IMR-90 (cell line): ENCODE data around the gene ALK. TPM values are rescaled to one million over a fixed set of nuclear protein-coding genes. Genes with fewer than 3 reads are reported as not detected.

Experiments
- ATAC-seq: fragments of 200-7000 bp; cut with Tn5 transposase; 2 replicates; pipeline ENCODE4 v1.9.1; 2020; ENCODE audit warnings: low read depth, mild to moderate bottlenecking, moderate library complexity
- BruUV-seq: library from RNA; stranded (reverse); fragments of 400-500 nt; replicated peaks from 2 replicates; lab custom pipeline; 2021; lab: Mats Ljungman, UMichigan
- CTCF ChIA-PET: fragments of 300-600 bp; formaldehyde crosslinking; extraction: SDS; loops from one replicate; lab custom pipeline; 2021; ENCODE audit warnings: antibody characterized with exemption; lab: Yijun Ruan, JAX
- POLR2A ChIA-PET: fragments of 300-600 bp; sonication (Branson Sonifier 250); formaldehyde crosslinking; loops from one replicate; lab custom pipeline; 2022; ENCODE audit warnings: antibody characterized with exemption; ENCODE audit not compliant: unreplicated experiment; lab: Charles Lee
- DNase-seq: peaks from one replicate; pipeline ENCODE4 v3.0.0; 2013
- H2AFZ ChIP-seq: replicated peaks from 2 replicates; pipeline ENCODE3; 2013; ENCODE audit warnings: low read length, mild to moderate bottlenecking; ENCODE audit not compliant: poor library complexity
- H2AK5ac ChIP-seq: 2 replicates; pipeline ENCODE4 v1.6.1; 2013; ENCODE audit warnings: low read depth, low read length, inconsistent platforms
- H2AK9ac ChIP-seq: replicated peaks from 2 replicates; pipeline ENCODE3; 2013; ENCODE audit warnings: mild to moderate bottlenecking, low read depth, low read length, moderate library complexity; ENCODE audit not compliant: poor library complexity
- H2BK120ac ChIP-seq: 2 replicates; pipeline ENCODE4 v1.6.1; 2013; ENCODE audit warnings: low read depth, low read length, inconsistent platforms
- H2BK15ac ChIP-seq: 3 replicates; pipeline ENCODE4 v1.6.1; 2013; ENCODE audit warnings: low read depth, low read length, inconsistent platforms
- H2BK20ac ChIP-seq: 2 replicates; pipeline ENCODE4 v1.6.1; 2013; ENCODE audit warnings: low read depth, mild to moderate bottlenecking, inconsistent platforms, low read length, moderate library complexity
- H2BK5ac ChIP-seq: 2 replicates; pipeline ENCODE4 v1.6.1; 2013; ENCODE audit warnings: mild to moderate bottlenecking, low read depth, low read length, inconsistent platforms; ENCODE audit not compliant: poor library complexity, severe bottlenecking
- H3K14ac ChIP-seq: replicated peaks from 2 replicates; pipeline ENCODE4 v1.6.1; 2013; ENCODE audit warnings: low read depth, low read length, inconsistent platforms
- H3K18ac ChIP-seq: 2 replicates; pipeline ENCODE4 v1.6.1; 2013; ENCODE audit warnings: low read depth, low read length, control low read depth
- H3K23ac ChIP-seq: 2 replicates; pipeline ENCODE4 v1.6.1; 2013; ENCODE audit warnings: low read depth, low read length, inconsistent platforms
- H3K27ac ChIP-seq: 2 replicates; pipeline ENCODE4 v1.5.1; 2013; ENCODE audit warnings: mild to moderate bottlenecking, control low read depth, low read length; ENCODE audit not compliant: insufficient read depth
- H3K27me3 ChIP-seq: 2 replicates; pipeline ENCODE4 v1.6.1; 2013; ENCODE audit warnings: low read length; ENCODE audit not compliant: control insufficient read depth, insufficient read depth
- H3K36me3 ChIP-seq: 2 replicates; pipeline ENCODE4 v1.6.1; 2013; ENCODE audit warnings: low read length, mixed read lengths; ENCODE audit not compliant: control insufficient read depth, insufficient read depth
- H3K4ac ChIP-seq: 2 replicates; pipeline ENCODE4 v1.6.1; 2013; ENCODE audit warnings: low read depth, low read length, inconsistent platforms
- H3K4me1 ChIP-seq: 2 replicates; pipeline ENCODE4 v1.6.1; 2013; ENCODE audit warnings: low read length, mixed read lengths; ENCODE audit not compliant: control insufficient read depth, insufficient read depth
- H3K4me2 ChIP-seq: 2 replicates; pipeline ENCODE4 v1.6.1; 2013; ENCODE audit warnings: low read depth, mild to moderate bottlenecking, control low read depth, low read length, moderate library complexity
- H3K4me3 ChIP-seq: 2 replicates; pipeline ENCODE4 v1.5.1; 2013; ENCODE audit warnings: low read depth, mild to moderate bottlenecking, control low read depth, low read length, moderate library complexity; ENCODE audit not compliant: insufficient read depth
- H3K56ac ChIP-seq: 2 replicates; pipeline ENCODE4 v1.6.1; 2013; ENCODE audit warnings: low read length, inconsistent platforms; ENCODE audit not compliant: insufficient read depth; ENCODE audit errors: extremely low read depth
- H3K79me1 ChIP-seq, 2 experiments: 2 replicates each; pipeline ENCODE4 v1.6.1; 2013; ENCODE audit warnings: low read length in 2 of 2, inconsistent platforms in 1 of 2, low read depth in 1 of 2
- H3K9ac ChIP-seq: 2 replicates; pipeline ENCODE4 v1.6.1; 2013; ENCODE audit warnings: low read depth, low read length, control low read depth
- H3K9me1 ChIP-seq: 2 replicates; pipeline ENCODE4 v1.6.1; 2013; ENCODE audit warnings: low read length, inconsistent platforms; ENCODE audit not compliant: insufficient read depth
- H3K9me3 ChIP-seq: 2 replicates; pipeline ENCODE4 v1.6.1; 2013; ENCODE audit warnings: low read length; ENCODE audit not compliant: control insufficient read depth, insufficient read depth
- H4K20me1 ChIP-seq: 2 replicates; pipeline ENCODE4 v1.6.1; 2013; ENCODE audit warnings: low read length, inconsistent platforms; ENCODE audit not compliant: insufficient read depth
- H4K5ac ChIP-seq: 2 replicates; pipeline ENCODE4 v1.6.1; 2013; ENCODE audit warnings: mild to moderate bottlenecking, low read depth, low read length, control low read depth
- H4K8ac ChIP-seq, 2 experiments: 2 replicates each; pipeline ENCODE4 v1.6.1; 2013; ENCODE audit warnings: low read depth in 2 of 2, low read length in 2 of 2, control low read depth in 1 of 2, inconsistent platforms in 1 of 2
- H4K91ac ChIP-seq: 2 replicates; pipeline ENCODE4 v1.6.1; 2013; ENCODE audit warnings: low read depth, low read length, inconsistent platforms; ENCODE audit not compliant: insufficient read depth
- BHLHE40 ChIP-seq: fragments of 150-350 bp; IDR thresholded peaks from 2 replicates; pipeline ENCODE4 v1.6.1; 2016; ENCODE audit warnings: mild to moderate bottlenecking, low read depth, low read length
- CEBPB ChIP-seq: IDR thresholded peaks from 2 replicates; pipeline ENCODE4 v1.6.1; 2012; ENCODE audit warnings: low read depth, low read length, improper control_type of control experiment
- CHD1 ChIP-seq: IDR thresholded peaks from 2 replicates; pipeline ENCODE4 v1.6.1; 2012; ENCODE audit warnings: low read depth, low read length, improper control_type of control experiment
- FOS ChIP-seq: fragments of 150-350 bp; IDR thresholded peaks from 2 replicates; pipeline ENCODE4 v1.6.1; 2016; ENCODE audit warnings: low read depth, low read length
- MAFK ChIP-seq: IDR thresholded peaks from 2 replicates; pipeline ENCODE4 v1.6.1; 2012; ENCODE audit warnings: low read depth, low read length, improper control_type of control experiment
- MAZ ChIP-seq: IDR thresholded peaks from 2 replicates; pipeline ENCODE4 v1.6.1; 2012; ENCODE audit warnings: low read depth, mild to moderate bottlenecking, low read length, improper control_type of control experiment, moderate library complexity, borderline replicate concordance
- MXI1 ChIP-seq: IDR thresholded peaks from 2 replicates; pipeline ENCODE4 v1.6.1; 2012; ENCODE audit warnings: low read depth, mild to moderate bottlenecking, low read length, moderate library complexity, borderline replicate concordance
- NFE2L2 ChIP-seq: fragments of 150-350 bp; IDR thresholded peaks from 2 replicates; pipeline ENCODE4 v1.6.1; 2016; ENCODE audit warnings: low read depth, mild to moderate bottlenecking, low read length
- POLR2A ChIP-seq: IDR thresholded peaks from 2 replicates; pipeline ENCODE4 v1.6.1; 2012; ENCODE audit warnings: mild to moderate bottlenecking, low read depth, low read length
- RAD21 ChIP-seq: IDR thresholded peaks from 2 replicates; pipeline ENCODE4 v1.6.1; 2012; ENCODE audit warnings: low read length, improper control_type of control experiment
- RCOR1 ChIP-seq: IDR thresholded peaks from 2 replicates; pipeline ENCODE4 v1.6.1; 2012; ENCODE audit warnings: mild to moderate bottlenecking, low read length, improper control_type of control experiment; ENCODE audit not compliant: insufficient replicate concordance
- RFX5 ChIP-seq: IDR thresholded peaks from 2 replicates; pipeline ENCODE4 v1.8.0; 2012; ENCODE audit warnings: low read depth, mild to moderate bottlenecking, low read length, moderate library complexity
- SMC3 ChIP-seq: fragments of 150-350 bp; IDR thresholded peaks from 2 replicates; pipeline ENCODE4 v1.6.1; 2016; ENCODE audit warnings: low read depth, mild to moderate bottlenecking, antibody characterized with exemption, low read length, moderate library complexity
- dilution Hi-C: fragments of 300-500 bp; cut with HindIII; formaldehyde crosslinking; loops from one replicate; pipeline ENCODE4 v1.14.3; 2018; ENCODE audit warnings: low sequenced_read_pairs; ENCODE audit not compliant: unreplicated experiment
- in situ Hi-C: fragments of 300-500 bp; cut with MboI; formaldehyde crosslinking; loops from 3 replicates; pipeline ENCODE4 v1.14.3; 2019; ENCODE audit warnings: low sequenced_read_pairs, inconsistent platforms, mixed read lengths
- intact Hi-C: fragments of 100-400 bp; cut with micrococcal nuclease; formaldehyde crosslinking; loops from 2 replicates; pipeline ENCODE4 v1.10.0; 2022
- polyA plus RNA-seq, 3 experiments: library from polyadenylated mRNA; depleted of rRNA; stranded (reverse); fragments of >200 nt; gene quantifications; 2 replicates each; pipeline ENCODE4 v1.2.3, GENCODE V29; 2012; ENCODE audit warnings: low replicate concordance in 1 of 3
- total RNA-seq: library from RNA; depleted of rRNA; stranded (reverse); fragments of >200 nt; gene quantifications from 2 replicates; pipeline ENCODE4 v1.2.3, GENCODE V29; 2012
- TF ChIP-seq, protein P1 (sequence below): conservative IDR thresholded peaks from 2 replicates; pipeline ENCODE4 v1.5.1; 2012; ENCODE audit warnings: mild to moderate bottlenecking, low read depth, low read length, improper control_type of control experiment
- TF ChIP-seq, protein P2 (sequence below): fragments of 150-350 bp; IDR thresholded peaks from 2 replicates; pipeline ENCODE4 v1.6.1; 2016; ENCODE audit warnings: low read depth, mild to moderate bottlenecking, low read length, moderate library complexity, borderline replicate concordance
- TF ChIP-seq, protein P3 (sequence below): fragments of 150-350 bp; IDR thresholded peaks from 2 replicates; pipeline ENCODE4 v1.6.1; 2017; ENCODE audit warnings: mild to moderate bottlenecking, antibody characterized with exemption, low read length, low read depth

ALK gene
- total and polyA plus RNA-seq, 2 of the 4 experiments (the other 2 are of a cell fraction), result not detected

- dilution Hi-C loops (no loop called here), intact Hi-C loops (no loop called here), in situ Hi-C loops (no loop called here)
- no peak overlapping the region for H3K14ac ChIP-seq
- no peaks in the 10 kb centered on the region for H3K36me3 ChIP-seq
- H3K9me3 ChIP-seq, result no peaks in the 10 kb centered on the region
- POLR2A ChIA-PET, result no interaction called here
- no peak overlapping the region for H3K4me2 ChIP-seq
- no peak overlapping the region for H2BK5ac ChIP-seq
- no peak overlapping the region for H3K4me3 ChIP-seq
- no peak overlapping the region for H3K23ac ChIP-seq
- BruUV-seq, result no TSS peak
- no peak overlapping the region for H3K27ac ChIP-seq
- DNase-seq, result no peak
- no peak overlapping the region for H2AFZ ChIP-seq
- no peak overlapping the region for H2BK20ac ChIP-seq
- TF ChIP-seq, protein P1, sequence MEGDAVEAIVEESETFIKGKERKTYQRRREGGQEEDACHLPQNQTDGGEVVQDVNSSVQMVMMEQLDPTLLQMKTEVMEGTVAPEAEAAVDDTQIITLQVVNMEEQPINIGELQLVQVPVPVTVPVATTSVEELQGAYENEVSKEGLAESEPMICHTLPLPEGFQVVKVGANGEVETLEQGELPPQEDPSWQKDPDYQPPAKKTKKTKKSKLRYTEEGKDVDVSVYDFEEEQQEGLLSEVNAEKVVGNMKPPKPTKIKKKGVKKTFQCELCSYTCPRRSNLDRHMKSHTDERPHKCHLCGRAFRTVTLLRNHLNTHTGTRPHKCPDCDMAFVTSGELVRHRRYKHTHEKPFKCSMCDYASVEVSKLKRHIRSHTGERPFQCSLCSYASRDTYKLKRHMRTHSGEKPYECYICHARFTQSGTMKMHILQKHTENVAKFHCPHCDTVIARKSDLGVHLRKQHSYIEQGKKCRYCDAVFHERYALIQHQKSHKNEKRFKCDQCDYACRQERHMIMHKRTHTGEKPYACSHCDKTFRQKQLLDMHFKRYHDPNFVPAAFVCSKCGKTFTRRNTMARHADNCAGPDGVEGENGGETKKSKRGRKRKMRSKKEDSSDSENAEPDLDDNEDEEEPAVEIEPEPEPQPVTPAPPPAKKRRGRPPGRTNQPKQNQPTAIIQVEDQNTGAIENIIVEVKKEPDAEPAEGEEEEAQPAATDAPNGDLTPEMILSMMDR, result no peak
- TF ChIP-seq POLR2A, result no peak
- TF ChIP-seq, protein P2, sequence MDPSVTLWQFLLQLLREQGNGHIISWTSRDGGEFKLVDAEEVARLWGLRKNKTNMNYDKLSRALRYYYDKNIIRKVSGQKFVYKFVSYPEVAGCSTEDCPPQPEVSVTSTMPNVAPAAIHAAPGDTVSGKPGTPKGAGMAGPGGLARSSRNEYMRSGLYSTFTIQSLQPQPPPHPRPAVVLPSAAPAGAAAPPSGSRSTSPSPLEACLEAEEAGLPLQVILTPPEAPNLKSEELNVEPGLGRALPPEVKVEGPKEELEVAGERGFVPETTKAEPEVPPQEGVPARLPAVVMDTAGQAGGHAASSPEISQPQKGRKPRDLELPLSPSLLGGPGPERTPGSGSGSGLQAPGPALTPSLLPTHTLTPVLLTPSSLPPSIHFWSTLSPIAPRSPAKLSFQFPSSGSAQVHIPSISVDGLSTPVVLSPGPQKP, result no peak
- no peak for TF ChIP-seq BHLHE40
- TF ChIP-seq MAFK, result no peak
- TF ChIP-seq NFE2L2, result no peak
- no peak for TF ChIP-seq MXI1
- TF ChIP-seq, protein P3, sequence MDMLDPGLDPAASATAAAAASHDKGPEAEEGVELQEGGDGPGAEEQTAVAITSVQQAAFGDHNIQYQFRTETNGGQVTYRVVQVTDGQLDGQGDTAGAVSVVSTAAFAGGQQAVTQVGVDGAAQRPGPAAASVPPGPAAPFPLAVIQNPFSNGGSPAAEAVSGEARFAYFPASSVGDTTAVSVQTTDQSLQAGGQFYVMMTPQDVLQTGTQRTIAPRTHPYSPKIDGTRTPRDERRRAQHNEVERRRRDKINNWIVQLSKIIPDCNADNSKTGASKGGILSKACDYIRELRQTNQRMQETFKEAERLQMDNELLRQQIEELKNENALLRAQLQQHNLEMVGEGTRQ, result no peak
- no peak for TF ChIP-seq CHD1
- TF ChIP-seq RAD21, result no peak
- TF ChIP-seq FOS, result no peak
- no peak for TF ChIP-seq CEBPB
- TF ChIP-seq RFX5, result no peak
- no peak for TF ChIP-seq RCOR1
- no peak for TF ChIP-seq MAZ
- no peak for TF ChIP-seq SMC3
- H2BK120ac ChIP-seq, result no peak overlapping the region
- H2AK5ac ChIP-seq, result no peak overlapping the region
- H4K20me1 ChIP-seq, result no peaks in the 10 kb centered on the region
- H3K56ac ChIP-seq, result no peak overlapping the region
- no peak overlapping the region for H3K18ac ChIP-seq
- H3K4ac ChIP-seq, result no peak overlapping the region
- H2BK15ac ChIP-seq, result no peak overlapping the region
- H3K4me1 ChIP-seq, result no peaks in the 10 kb centered on the region
- no peak overlapping the region for H4K5ac ChIP-seq
- no peak overlapping the region for H3K9ac ChIP-seq
- CTCF ChIA-PET, result no interaction called here
- H3K9me1 ChIP-seq, result no peaks in the 10 kb centered on the region
- no peak overlapping the region for H2AK9ac ChIP-seq
- no peaks in the 10 kb centered on the region; the same call in 1 of the 2 replicates for H3K27me3 ChIP-seq
- H4K8ac ChIP-seq, result no peak overlapping the region
- no peak for ATAC-seq
- H3K79me1 ChIP-seq, result no peaks in the 10 kb centered on the region
- no peak overlapping the region for H4K91ac ChIP-seq
Measured at GRCh38 chr2:29676886-29677453, 244.4 kb downstream of the ALK start.
